AG09309 (cell line): ENCODE measurements around the gene ZNF227.

Source experiments
- DNase-seq: peaks from one replicate; pipeline ENCODE4 v3.0.0-alpha.2; 2010; ENCODE audit warnings: low read depth
- H3K4me3 ChIP-seq: 2 replicates; pipeline ENCODE4 v1.5.1; 2011; ENCODE audit warnings: mild to moderate bottlenecking, low read depth, low read length, moderate library complexity; ENCODE audit not compliant: control insufficient read depth
- TF ChIP-seq, protein P1 (sequence below): IDR thresholded peaks from 2 replicates; pipeline ENCODE4 v1.5.1; 2011; ENCODE audit warnings: mild to moderate bottlenecking, low read depth, low read length, inconsistent platforms; ENCODE audit not compliant: insufficient read depth, control insufficient read depth; ENCODE audit errors: missing control alignments

The ZNF227 gene

DNA sequence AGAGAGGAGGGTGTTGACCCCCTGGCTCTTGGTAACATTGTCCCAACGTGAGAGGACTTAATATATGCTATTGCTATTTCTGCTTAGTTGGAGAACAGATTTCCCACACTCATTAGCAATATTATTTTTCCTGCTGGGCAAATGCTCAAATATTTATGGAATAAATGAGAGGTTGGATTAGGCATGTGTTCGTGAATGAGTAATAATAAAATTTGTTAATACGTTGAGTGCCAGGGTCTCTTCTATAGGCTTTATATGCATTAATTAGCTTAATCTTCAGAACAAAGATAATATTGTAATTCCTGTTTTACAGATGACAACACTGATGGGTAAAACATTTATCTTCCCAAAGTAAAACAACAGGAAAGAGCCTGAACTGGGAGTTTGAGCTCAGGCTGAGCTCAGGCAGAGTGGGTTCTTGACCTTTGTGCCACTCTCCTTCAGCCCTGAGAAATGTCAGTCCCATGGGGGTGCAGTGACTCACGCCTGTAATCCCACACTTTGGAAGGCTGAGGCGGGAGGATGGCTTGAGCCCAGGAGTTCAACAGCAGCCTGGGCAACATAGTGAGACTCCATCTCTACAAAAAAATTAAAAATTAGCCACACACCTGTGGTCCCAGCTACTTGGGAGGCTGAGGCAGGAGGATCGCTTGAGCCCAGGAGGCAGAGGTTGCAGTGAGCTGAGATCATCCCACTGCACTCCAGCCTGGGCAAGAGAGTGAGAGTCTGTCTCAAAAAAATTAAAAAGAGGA is 48.5 kb downstream of the ZNF227 start:
- TF ChIP-seq, protein P1, sequence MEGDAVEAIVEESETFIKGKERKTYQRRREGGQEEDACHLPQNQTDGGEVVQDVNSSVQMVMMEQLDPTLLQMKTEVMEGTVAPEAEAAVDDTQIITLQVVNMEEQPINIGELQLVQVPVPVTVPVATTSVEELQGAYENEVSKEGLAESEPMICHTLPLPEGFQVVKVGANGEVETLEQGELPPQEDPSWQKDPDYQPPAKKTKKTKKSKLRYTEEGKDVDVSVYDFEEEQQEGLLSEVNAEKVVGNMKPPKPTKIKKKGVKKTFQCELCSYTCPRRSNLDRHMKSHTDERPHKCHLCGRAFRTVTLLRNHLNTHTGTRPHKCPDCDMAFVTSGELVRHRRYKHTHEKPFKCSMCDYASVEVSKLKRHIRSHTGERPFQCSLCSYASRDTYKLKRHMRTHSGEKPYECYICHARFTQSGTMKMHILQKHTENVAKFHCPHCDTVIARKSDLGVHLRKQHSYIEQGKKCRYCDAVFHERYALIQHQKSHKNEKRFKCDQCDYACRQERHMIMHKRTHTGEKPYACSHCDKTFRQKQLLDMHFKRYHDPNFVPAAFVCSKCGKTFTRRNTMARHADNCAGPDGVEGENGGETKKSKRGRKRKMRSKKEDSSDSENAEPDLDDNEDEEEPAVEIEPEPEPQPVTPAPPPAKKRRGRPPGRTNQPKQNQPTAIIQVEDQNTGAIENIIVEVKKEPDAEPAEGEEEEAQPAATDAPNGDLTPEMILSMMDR = no peak
- no peak for DNase-seq
- H3K4me3 ChIP-seq = no peak overlapping the region

DNA sequence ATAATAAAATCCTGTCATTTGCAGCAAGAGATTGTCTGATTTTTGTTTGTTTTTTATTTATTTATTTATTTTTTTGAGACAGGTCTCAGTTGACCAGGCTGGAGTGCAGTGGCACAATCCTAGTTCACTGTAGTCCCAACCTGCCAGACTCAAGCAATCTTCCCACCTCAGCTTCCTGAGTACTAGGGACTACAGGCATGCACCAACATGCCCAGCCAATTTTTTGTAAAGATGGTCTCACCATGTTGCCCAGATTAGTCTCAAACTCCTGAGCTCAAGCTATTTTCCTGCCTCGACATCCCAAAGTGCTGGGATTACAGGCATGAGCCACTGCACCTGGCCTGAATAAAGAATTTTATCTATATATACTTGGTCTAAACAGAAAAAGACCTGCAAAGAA is 65.0 kb downstream of the ZNF227 start:
- H3K4me3 ChIP-seq = no peak overlapping the region
- TF ChIP-seq, protein P1 = no peak
- no peak for DNase-seq

DNA sequence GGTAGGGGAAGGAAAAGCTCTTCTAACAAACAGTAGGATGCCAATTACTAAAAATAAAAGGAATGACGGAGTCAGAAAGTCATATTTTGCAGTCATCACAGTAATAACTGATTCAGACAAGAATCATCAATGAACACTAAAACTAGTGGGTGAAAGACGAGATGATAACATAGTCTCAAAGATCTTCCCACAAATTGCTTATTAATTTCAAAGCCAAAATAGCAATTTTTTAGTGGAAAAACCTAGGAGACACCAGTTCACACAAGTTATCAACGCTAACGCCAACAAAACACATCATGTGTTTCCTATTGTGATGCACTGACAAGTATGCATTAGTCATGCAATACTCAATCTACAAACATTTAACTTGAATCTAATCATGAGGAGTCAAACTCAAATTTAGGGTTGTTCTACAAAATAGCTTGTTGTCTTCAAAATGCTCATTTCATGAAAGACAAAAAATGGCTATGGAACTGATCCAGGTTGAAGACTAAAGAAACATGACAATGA is 65.9 kb downstream of the ZNF227 start:
- TF ChIP-seq, protein P1 = no peak
- peak; percentile 23 for DNase-seq
- no peak overlapping the region for H3K4me3 ChIP-seq

DNA sequence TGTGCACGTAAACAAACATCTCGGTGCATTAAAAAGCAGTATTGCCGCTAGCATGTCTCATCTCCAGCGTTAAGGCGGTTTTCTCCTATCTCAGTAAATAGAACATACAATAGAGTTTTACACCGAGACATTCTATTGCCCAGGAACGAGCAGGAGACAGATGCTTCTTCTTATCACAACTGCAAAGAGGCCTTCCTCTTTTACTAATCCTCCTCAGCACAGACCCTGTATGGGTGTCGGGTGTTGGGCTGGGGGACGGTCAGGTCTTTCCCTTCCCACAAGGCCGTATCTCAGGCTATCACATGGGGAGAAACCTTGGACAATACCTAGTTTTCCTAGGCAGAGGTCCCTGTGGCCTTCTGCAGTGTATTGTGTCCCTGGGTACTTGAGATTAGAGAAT is 68.6 kb downstream of the ZNF227 start:
- H3K4me3 ChIP-seq = no peak overlapping the region
- no peak for DNase-seq
- TF ChIP-seq, protein P1 = no peak

DNA sequence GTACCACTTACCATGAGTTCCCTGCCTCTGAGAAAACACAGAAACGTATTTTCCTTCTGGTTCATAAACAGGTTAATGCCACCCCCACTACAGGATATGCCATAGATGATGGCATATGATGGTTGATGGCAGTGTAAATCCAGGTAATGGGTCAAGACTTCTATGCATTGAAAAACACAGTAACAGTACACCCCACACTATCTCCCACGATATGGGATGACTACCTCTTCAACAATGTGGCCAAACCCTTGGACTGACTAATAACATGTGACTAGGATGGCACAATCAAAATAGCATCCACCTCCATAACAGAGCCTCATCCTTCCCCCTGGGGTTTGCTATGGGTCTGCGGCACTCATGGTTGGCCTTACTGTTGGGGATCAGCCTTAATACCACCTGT is 70.5 kb downstream of the ZNF227 start:
- no peak for DNase-seq
- no peak overlapping the region for H3K4me3 ChIP-seq
- TF ChIP-seq, protein P1 = no peak

DNA sequence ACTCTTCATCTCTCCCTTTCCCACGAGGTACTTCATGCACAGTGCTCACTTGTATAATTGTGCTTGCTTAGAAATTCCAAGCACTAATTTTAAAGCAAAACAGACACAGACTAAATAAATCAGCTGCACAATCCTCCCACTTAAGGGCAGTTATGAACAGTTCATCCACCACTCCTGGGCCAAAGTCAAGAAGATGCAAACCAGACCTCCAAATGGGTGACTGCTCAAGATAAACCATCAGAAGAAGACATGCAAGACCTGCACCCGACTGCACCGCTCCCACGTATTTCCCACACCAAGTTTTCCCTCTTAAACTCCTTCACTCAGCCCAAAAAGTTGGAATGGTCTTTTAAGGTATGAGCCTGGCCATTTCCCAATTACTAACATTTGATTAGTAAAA is 72.6 kb downstream of the ZNF227 start:
- DNase-seq = no peak
- no peak overlapping the region for H3K4me3 ChIP-seq
- TF ChIP-seq, protein P1 = no peak
